Esophagus muscularis mucosa (tissue), 4 donors: ENCODE measurements around the gene ZRANB3. TPM values are rescaled to one million over a fixed set of nuclear protein-coding genes. Genes with fewer than 3 reads are reported as not detected.
"Not testable (repeated sequence)": the region's sequence is repeated elsewhere in the genome, so short reads cannot be mapped to it uniquely, and the experiment has no call there.

Experiments used
- DNase-seq: peaks from one replicate; pipeline ENCODE4 v3.0.0-alpha.2; 2017; ENCODE audit errors: extremely low spot score
- H3K27ac ChIP-seq, 4 donors: fragments of 200-600 bp; sonication (generic); replicated peaks in 1 of 4; 1 replicate in 3 of 4; 2 replicates in 1 of 4; pipeline ENCODE4 v1.5.1; 2016 to 2019; ENCODE audit warnings: mild to moderate bottlenecking in 1 of 4
- H3K27me3 ChIP-seq, 4 donors: fragments of 200-600 bp; sonication (generic); one replicate each; pipeline versions ENCODE4 v1.5.1 to v1.6.0; 2016 to 2019
- H3K36me3 ChIP-seq, 4 donors: fragments of 200-600 bp; sonication (generic); one replicate each; pipeline ENCODE4 v1.5.1; 2016 to 2019
- H3K4me1 ChIP-seq, 4 donors: fragments of 200-600 bp; sonication (generic); one replicate each; pipeline ENCODE4 v1.5.1; 2016 to 2019
- H3K4me3 ChIP-seq, 4 donors: fragments of 200-600 bp; sonication (generic); 1 replicate in 2 of 4; 2 replicates in 2 of 4; pipeline ENCODE4 v1.5.1; 2016 to 2019; ENCODE audit warnings: mild to moderate bottlenecking in 4 of 4, moderate library complexity in 1 of 4
- H3K9me3 ChIP-seq, 4 donors: fragments of 200-600 bp; sonication (generic); 1 replicate in 3 of 4; 2 replicates in 1 of 4; pipeline ENCODE4 v1.5.1; 2016 to 2019
- CTCF ChIP-seq, 3 experiments: fragments of 200-600 bp in 2 of 3; fragments of 450-650 bp in 1 of 3; sonication (generic) in 2 of 3; IDR thresholded peaks; one replicate each; pipeline ENCODE4 v1.5.1; 2017 to 2019; ENCODE audit warnings: antibody characterized with exemption in 3 of 3, mild to moderate bottlenecking in 2 of 3, moderate library complexity in 1 of 3
- EP300 ChIP-seq: sonication (generic); formaldehyde crosslinking; IDR thresholded peaks from one replicate; pipeline ENCODE4 v1.6.1; 2017; ENCODE audit warnings: antibody characterized with exemption
- POLR2A ChIP-seq: fragments of 450-650 bp; IDR thresholded peaks from one replicate; pipeline ENCODE4 v1.6.1; 2017; ENCODE audit warnings: antibody characterized with exemption, moderate library complexity, mild to moderate bottlenecking, low read depth
- POLR2AphosphoS5 ChIP-seq, 2 donors: sonication (generic); formaldehyde crosslinking; IDR thresholded peaks; one replicate each; pipeline ENCODE4 v1.6.1; 2017; ENCODE audit warnings: antibody characterized with exemption in 2 of 2
- WGBS: methylation state at CpG from one replicate; pipeline ENCODE4 v1.1.5; 2018; 5-methylcytosine and 5-hydroxymethylcytosine counted together
- intact Hi-C: fragments of 100-400 bp; cut with DNase I; formaldehyde crosslinking; loops from one replicate; pipeline ENCODE4 v1.15.1; 2023
- total RNA-seq, 4 donors: library from RNA; depleted of rRNA; stranded (reverse); fragments of >200 nt; gene quantifications; one replicate each; pipeline versions ENCODE4 v1.1.0 to v1.2.1, GENCODE V29; 2016

Gene ZRANB3
- total RNA-seq, 4 donors from 2014 or later, result 1.8 to 4.6 (median 2.9) TPM

- H3K4me1 ChIP-seq, result no peaks in the 10 kb centered on the region
- peaks cover 0 to 28% (median 8%) of the 10 kb centered on the region in 4 donors for H3K9me3 ChIP-seq
- no peak overlapping the region for H3K27ac ChIP-seq
- intact Hi-C loops, result no loop called here
- TF ChIP-seq POLR2AphosphoS5 (IDR thresholded peaks at IDR 0.05) (no peak), CTCF (IDR thresholded peaks at IDR 0.05) (no peak), EP300 (no peak), POLR2A (no peak)
- H3K27me3 ChIP-seq, result no peaks in the 10 kb centered on the region
- no peak for DNase-seq
- no peaks in the 10 kb centered on the region for H3K36me3 ChIP-seq
- 97% methylated on average over 1 of the region's 1 CpG for WGBS
- no peak overlapping the region for H3K4me3 ChIP-seq
These were observed 74.2 kb downstream of the ZRANB3 start for GRCh38 chr2:135456835-135457234.

- Histone ChIP-seq H3K36me3 (no peaks in the 10 kb centered on the region), H3K4me1 (no peaks in the 10 kb centered on the region), H3K4me3 (no peak overlapping the region), H3K27ac (no peak overlapping the region), H3K9me3 (peaks cover 0 to 28% (median 8%) of the 10 kb centered on the region in 4 donors), H3K27me3 (no peaks in the 10 kb centered on the region)
- TF ChIP-seq CTCF (IDR thresholded peaks at IDR 0.05), result no peak
- TF ChIP-seq POLR2A, result no peak
- no peak for TF ChIP-seq EP300
- TF ChIP-seq POLR2AphosphoS5 (IDR thresholded peaks at IDR 0.05), result no peak
- WGBS, result 92% methylated on average over 2 of the region's 2 CpGs
- intact Hi-C loops, result no loop called here
- DNase-seq, result no peak
These were observed 74.6 kb downstream of the ZRANB3 start for GRCh38 chr2:135456431-135456830.

- 100% methylated on average over 1 of the region's 1 CpG for WGBS
- DNase-seq, result no peak
- no peaks in the 10 kb centered on the region for H3K36me3 ChIP-seq
- H3K27ac ChIP-seq, result no peak overlapping the region
- H3K4me3 ChIP-seq, result no peak overlapping the region
- no peak for TF ChIP-seq POLR2AphosphoS5 (IDR thresholded peaks at IDR 0.05)
- no peak for TF ChIP-seq CTCF (IDR thresholded peaks at IDR 0.05)
- no peak for TF ChIP-seq EP300
- TF ChIP-seq POLR2A, result no peak
- peaks cover 0 to 28% (median 8%) of the 10 kb centered on the region in 4 donors for H3K9me3 ChIP-seq
- intact Hi-C loops, result no loop called here
- H3K27me3 ChIP-seq, result no peaks in the 10 kb centered on the region
- H3K4me1 ChIP-seq, result no peaks in the 10 kb centered on the region
These were observed 76.4 kb downstream of the ZRANB3 start for GRCh38 chr2:135454608-135455007.

GRCh38 chr2:135453027-135453426, 78.0 kb downstream of the ZRANB3 start:
- intact Hi-C loops, H3K36me3 ChIP-seq, DNase-seq, H3K27me3 ChIP-seq, H3K4me1 ChIP-seq, H3K4me3 ChIP-seq, H3K27ac ChIP-seq: not testable (repeated sequence)
- WGBS, result 100% methylated on average over 1 of the region's 1 CpG
- H3K9me3 ChIP-seq, result peaks cover 0 to 28% (median 8%) of the 10 kb centered on the region in 4 donors

- 94% methylated on average over 1 of the region's 1 CpG for WGBS
- H3K27ac ChIP-seq, result no peak overlapping the region
- DNase-seq, result no peak
- TF ChIP-seq POLR2AphosphoS5 (IDR thresholded peaks at IDR 0.05), result no peak
- TF ChIP-seq EP300, result no peak
- TF ChIP-seq POLR2A, result no peak
- no peak for TF ChIP-seq CTCF (IDR thresholded peaks at IDR 0.05)
- H3K36me3 ChIP-seq, result no peaks in the 10 kb centered on the region
- H3K4me1 ChIP-seq, result no peaks in the 10 kb centered on the region
- no peak overlapping the region for H3K4me3 ChIP-seq
- H3K27me3 ChIP-seq, result no peaks in the 10 kb centered on the region
- intact Hi-C loops, result no loop called here
- peaks cover 0 to 24% (median 8%) of the 10 kb centered on the region in 4 donors for H3K9me3 ChIP-seq
These were observed 79.1 kb downstream of the ZRANB3 start for GRCh38 chr2:135451966-135452365.

GRCh38 chr2:135443013-135443412, 88.0 kb downstream of the ZRANB3 start:
- H3K9me3 ChIP-seq, intact Hi-C loops, H3K36me3 ChIP-seq, H3K27ac ChIP-seq, H3K27me3 ChIP-seq, H3K4me3 ChIP-seq, H3K4me1 ChIP-seq, DNase-seq: not testable (repeated sequence)
- over 99% methylated on average over 5 of the region's 5 CpGs for WGBS

GRCh38 chr2:135435155-135435554, 95.9 kb downstream of the ZRANB3 start:
- H3K27ac ChIP-seq, H3K4me3 ChIP-seq, DNase-seq, H3K27me3 ChIP-seq, H3K9me3 ChIP-seq, intact Hi-C loops, H3K36me3 ChIP-seq, H3K4me1 ChIP-seq: not testable (repeated sequence)
- 95% methylated on average over 6 of the region's 6 CpGs for WGBS
